A673 (cell line): Measurements from ENCODE around the gene ST6GALNAC5.

Experiments used
- EZH2 ChIP-seq: fragments of 200-600 bp; sonication (generic); IDR thresholded peaks from 2 replicates; pipeline ENCODE4 v1.6.1; 2017; ENCODE audit warnings: borderline replicate concordance, low read depth, mild to moderate bottlenecking, mixed read lengths, antibody characterized with exemption, low read length; ENCODE audit not compliant: poor library complexity, severe bottlenecking
- TF ChIP-seq, protein P1 (sequence below): fragments of 300-800, 200-600 bp; sonication (generic); conservative IDR thresholded peaks from 2 replicates; pipeline ENCODE4 v1.5.1; 2017; ENCODE audit warnings: low read depth, mild to moderate bottlenecking, antibody characterized with exemption, low read length, moderate library complexity, mixed read lengths

- TF ChIP-seq, protein P1, sequence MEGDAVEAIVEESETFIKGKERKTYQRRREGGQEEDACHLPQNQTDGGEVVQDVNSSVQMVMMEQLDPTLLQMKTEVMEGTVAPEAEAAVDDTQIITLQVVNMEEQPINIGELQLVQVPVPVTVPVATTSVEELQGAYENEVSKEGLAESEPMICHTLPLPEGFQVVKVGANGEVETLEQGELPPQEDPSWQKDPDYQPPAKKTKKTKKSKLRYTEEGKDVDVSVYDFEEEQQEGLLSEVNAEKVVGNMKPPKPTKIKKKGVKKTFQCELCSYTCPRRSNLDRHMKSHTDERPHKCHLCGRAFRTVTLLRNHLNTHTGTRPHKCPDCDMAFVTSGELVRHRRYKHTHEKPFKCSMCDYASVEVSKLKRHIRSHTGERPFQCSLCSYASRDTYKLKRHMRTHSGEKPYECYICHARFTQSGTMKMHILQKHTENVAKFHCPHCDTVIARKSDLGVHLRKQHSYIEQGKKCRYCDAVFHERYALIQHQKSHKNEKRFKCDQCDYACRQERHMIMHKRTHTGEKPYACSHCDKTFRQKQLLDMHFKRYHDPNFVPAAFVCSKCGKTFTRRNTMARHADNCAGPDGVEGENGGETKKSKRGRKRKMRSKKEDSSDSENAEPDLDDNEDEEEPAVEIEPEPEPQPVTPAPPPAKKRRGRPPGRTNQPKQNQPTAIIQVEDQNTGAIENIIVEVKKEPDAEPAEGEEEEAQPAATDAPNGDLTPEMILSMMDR: no peak
- no peak for TF ChIP-seq EZH2
Measured at GRCh38 chr1:77024500-77024899, 157.2 kb downstream of the ST6GALNAC5 start.
